Measurements from ENCODE around the gene KLHL29. TPM values are rescaled to one million over a fixed set of nuclear protein-coding genes. Genes with fewer than 3 reads are reported as not detected.
"Not testable (repeated sequence)": the region's sequence is repeated elsewhere in the genome, so short reads cannot be mapped to it uniquely, and the experiment has no call there.

The KLHL29 gene
- polyA plus RNA-seq, 1 of the 3 experiments (the other 2 are of a cell fraction) = 4.6 TPM

DNA sequence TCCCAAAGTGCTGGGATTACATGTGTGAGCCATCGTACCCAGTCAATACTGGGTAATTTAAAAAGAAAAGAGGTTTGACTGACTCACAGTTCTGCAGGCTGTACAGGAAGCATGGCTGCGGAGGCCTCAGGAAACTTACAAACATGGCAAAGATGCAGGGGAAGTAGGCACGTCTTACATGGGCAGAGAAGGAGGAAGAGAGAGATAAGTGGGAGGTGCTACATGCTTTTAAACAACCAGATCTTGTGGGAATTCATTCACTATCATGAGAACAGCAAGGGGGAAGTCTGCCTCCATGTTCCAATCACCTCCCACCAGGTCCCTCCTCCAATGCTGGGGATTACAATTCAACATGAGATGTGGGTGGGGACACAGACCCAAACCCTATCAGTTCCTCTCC is 349.4 kb downstream of the KLHL29 start:
- H3K4me1 ChIP-seq (ENCODE audit: control insufficient read depth in 1 of 2, insufficient read depth in 2 of 2, low read depth in 1 of 2, low read length in 1 of 2) = no peaks in the 10 kb centered on the region
- no peaks in the 10 kb centered on the region for H3K9me2 ChIP-seq
- no peaks in the 10 kb centered on the region for H3K9me3 ChIP-seq
- H3F3A ChIP-seq (replicated peaks; ENCODE audit: insufficient read depth) = no peaks in the 10 kb centered on the region
- no peak overlapping the region for H3K4me2 ChIP-seq
- H3K79me2 ChIP-seq (ENCODE audit: insufficient read depth) = no peaks in the 10 kb centered on the region
- DNase-seq = no peak
- no peak overlapping the region for H3K27ac ChIP-seq (ENCODE audit: low read depth in 2 of 2, low read length in 1 of 2)
- H4K20me1 ChIP-seq (ENCODE audit: insufficient read depth) = no peaks in the 10 kb centered on the region
- H2AFZ ChIP-seq (ENCODE audit: low read depth) = no peak overlapping the region
- WGBS (ENCODE audit: low lambda C conversion rate) = 93% methylated on average over 3 of the region's 3 CpGs
- no peak overlapping the region for H3K9ac ChIP-seq
- no peak for TF ChIP-seq ELF1 (IDR thresholded peaks at IDR 0.05)
- no peak for TF ChIP-seq MEF2A (IDR thresholded peaks at IDR 0.05; ENCODE audit: borderline replicate concordance, low read depth)
- TF ChIP-seq SMC3 (IDR thresholded peaks at IDR 0.05; ENCODE audit: low read depth, low read length) = no peak
- no peak for TF ChIP-seq GABPA (IDR thresholded peaks at IDR 0.05; ENCODE audit: low read depth)
- no peak for TF ChIP-seq SIN3A (IDR thresholded peaks at IDR 0.05; ENCODE audit: borderline replicate concordance, low read depth, low read length)
- TF ChIP-seq, protein P1, sequence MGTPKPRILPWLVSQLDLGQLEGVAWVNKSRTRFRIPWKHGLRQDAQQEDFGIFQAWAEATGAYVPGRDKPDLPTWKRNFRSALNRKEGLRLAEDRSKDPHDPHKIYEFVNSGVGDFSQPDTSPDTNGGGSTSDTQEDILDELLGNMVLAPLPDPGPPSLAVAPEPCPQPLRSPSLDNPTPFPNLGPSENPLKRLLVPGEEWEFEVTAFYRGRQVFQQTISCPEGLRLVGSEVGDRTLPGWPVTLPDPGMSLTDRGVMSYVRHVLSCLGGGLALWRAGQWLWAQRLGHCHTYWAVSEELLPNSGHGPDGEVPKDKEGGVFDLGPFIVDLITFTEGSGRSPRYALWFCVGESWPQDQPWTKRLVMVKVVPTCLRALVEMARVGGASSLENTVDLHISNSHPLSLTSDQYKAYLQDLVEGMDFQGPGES (IDR thresholded peaks at IDR 0.05; ENCODE audit: low read depth, low read length) = no peak
- no peak for TF ChIP-seq TEAD4 (IDR thresholded peaks at IDR 0.05; ENCODE audit: borderline replicate concordance, insufficient read depth)
- TF ChIP-seq PBX3 (IDR thresholded peaks at IDR 0.05) = no peak
- TF ChIP-seq CHD2 (IDR thresholded peaks at IDR 0.05; ENCODE audit: low read length, partially characterized antibody) = no peak
- no peak for TF ChIP-seq RAD21 (IDR thresholded peaks at IDR 0.05; ENCODE audit: low read length)
- no peak for TF ChIP-seq FOXJ3 (CRISPR knock-in tag; IDR thresholded peaks at IDR 0.05)
- ChIA-PET CTCF (interaction anchor here (0.6 to 1.4 kb wide), 2 partner anchors 11 to 17 kb away, joined by 3 read pairs; no protein-coding TSS in a partner anchor), POLR2A (no interaction called here)
- peaks cover 8% of the 10 kb centered on the region in 2 experiments for H3K36me3 ChIP-seq (replicated peaks in 1 of 2; ENCODE audit: control insufficient read depth in 1 of 2, insufficient read depth in 2 of 2, low read length in 1 of 2)
- H3K27me3 ChIP-seq (ENCODE audit: insufficient read depth) = no peaks in the 10 kb centered on the region
- H3K4me3 ChIP-seq (ENCODE audit: low read depth in 2 of 2, low read length in 1 of 2) = no peak overlapping the region

DNA sequence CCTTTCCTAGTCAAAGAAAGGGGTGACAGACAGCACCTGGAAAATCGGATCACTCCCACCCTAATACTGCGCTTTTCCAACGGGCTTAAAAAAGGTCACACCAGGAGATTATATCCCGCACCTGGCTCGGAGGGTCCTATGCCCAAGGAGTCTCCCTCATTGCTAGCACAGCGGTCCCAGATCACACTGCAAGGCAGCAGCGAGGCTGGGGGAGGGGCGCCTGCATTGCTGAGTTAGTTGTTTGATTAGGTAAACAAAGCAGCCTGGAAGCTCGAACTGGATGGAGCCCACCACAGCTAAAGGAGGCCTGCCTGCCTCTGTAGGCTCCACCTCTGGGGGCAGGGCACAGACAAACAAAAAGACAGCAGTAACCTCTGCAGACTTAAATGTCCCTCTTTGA is 351.8 kb downstream of the KLHL29 start:
- H3K4me1 ChIP-seq (ENCODE audit: control insufficient read depth in 1 of 2, insufficient read depth in 2 of 2, low read depth in 1 of 2, low read length in 1 of 2); DNase-seq; H3K36me3 ChIP-seq (replicated peaks in 1 of 2; ENCODE audit: control insufficient read depth in 1 of 2, insufficient read depth in 2 of 2, low read length in 1 of 2); H3K4me3 ChIP-seq (ENCODE audit: low read depth in 2 of 2, low read length in 1 of 2); H3K27ac ChIP-seq (ENCODE audit: low read depth in 2 of 2, low read length in 1 of 2); H3K9me2 ChIP-seq; H2AFZ ChIP-seq (ENCODE audit: low read depth); H3F3A ChIP-seq (replicated peaks; ENCODE audit: insufficient read depth); H4K20me1 ChIP-seq (ENCODE audit: insufficient read depth); H3K9ac ChIP-seq; H3K27me3 ChIP-seq (ENCODE audit: insufficient read depth); CTCF ChIA-PET; POLR2A ChIA-PET; H3K9me3 ChIP-seq; H3K4me2 ChIP-seq; H3K79me2 ChIP-seq (ENCODE audit: insufficient read depth): not testable (repeated sequence)
- WGBS (ENCODE audit: low lambda C conversion rate) = 92% methylated on average over 7 of the region's 9 CpGs

Data from SK-N-SH (cell line).